GM12873 (cell line): ENCODE measurements around the gene LRFN5.

Experiments
- TF ChIP-seq, protein P1 (sequence below): IDR thresholded peaks from 2 replicates; pipeline ENCODE4 v1.5.1; 2012; ENCODE audit warnings: low read depth, mild to moderate bottlenecking, moderate library complexity, low read length, control low read depth; ENCODE audit not compliant: insufficient read depth; ENCODE audit errors: missing control alignments

Gene LRFN5

GRCh38 chr14:41915732-41916131 lies 309.1 kb downstream of the LRFN5 start:
- TF ChIP-seq, protein P1, sequence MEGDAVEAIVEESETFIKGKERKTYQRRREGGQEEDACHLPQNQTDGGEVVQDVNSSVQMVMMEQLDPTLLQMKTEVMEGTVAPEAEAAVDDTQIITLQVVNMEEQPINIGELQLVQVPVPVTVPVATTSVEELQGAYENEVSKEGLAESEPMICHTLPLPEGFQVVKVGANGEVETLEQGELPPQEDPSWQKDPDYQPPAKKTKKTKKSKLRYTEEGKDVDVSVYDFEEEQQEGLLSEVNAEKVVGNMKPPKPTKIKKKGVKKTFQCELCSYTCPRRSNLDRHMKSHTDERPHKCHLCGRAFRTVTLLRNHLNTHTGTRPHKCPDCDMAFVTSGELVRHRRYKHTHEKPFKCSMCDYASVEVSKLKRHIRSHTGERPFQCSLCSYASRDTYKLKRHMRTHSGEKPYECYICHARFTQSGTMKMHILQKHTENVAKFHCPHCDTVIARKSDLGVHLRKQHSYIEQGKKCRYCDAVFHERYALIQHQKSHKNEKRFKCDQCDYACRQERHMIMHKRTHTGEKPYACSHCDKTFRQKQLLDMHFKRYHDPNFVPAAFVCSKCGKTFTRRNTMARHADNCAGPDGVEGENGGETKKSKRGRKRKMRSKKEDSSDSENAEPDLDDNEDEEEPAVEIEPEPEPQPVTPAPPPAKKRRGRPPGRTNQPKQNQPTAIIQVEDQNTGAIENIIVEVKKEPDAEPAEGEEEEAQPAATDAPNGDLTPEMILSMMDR, result no peak

GRCh38 chr14:41916313-41916712 lies 309.6 kb downstream of the LRFN5 start:
- TF ChIP-seq, protein P1, result no peak

DNA sequence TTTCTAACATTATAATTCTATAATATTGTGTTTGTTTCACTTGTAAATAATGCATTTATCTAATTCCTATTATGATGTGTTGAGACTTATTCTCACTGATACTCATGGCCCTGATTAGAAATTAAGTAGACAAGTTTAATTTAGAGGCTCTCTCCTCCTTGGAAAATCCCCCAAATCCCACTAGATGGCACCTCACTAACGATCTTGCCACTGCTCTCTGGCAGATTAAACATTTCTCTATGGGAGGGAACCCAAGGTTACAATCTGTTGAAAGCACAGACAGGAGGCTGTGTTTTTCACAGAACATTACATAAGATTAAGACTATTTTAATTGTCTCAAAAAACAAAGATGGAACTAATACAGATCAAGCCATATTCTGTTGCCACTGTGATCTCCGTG lies 318.7 kb downstream of the LRFN5 start:
- TF ChIP-seq, protein P1, result no peak

- TF ChIP-seq, protein P1, result no peak
These were observed 343.9 kb downstream of the LRFN5 start for GRCh38 chr14:41950428-41951151.
